Measurements from ENCODE around the gene ITGA3. TPM values are rescaled to one million over a fixed set of nuclear protein-coding genes. Genes with fewer than 3 reads are reported as not detected.

The ITGA3 gene
- total RNA-seq, 6 experiments from 2014 or later: 272 to 319 (median 288) TPM

DNA sequence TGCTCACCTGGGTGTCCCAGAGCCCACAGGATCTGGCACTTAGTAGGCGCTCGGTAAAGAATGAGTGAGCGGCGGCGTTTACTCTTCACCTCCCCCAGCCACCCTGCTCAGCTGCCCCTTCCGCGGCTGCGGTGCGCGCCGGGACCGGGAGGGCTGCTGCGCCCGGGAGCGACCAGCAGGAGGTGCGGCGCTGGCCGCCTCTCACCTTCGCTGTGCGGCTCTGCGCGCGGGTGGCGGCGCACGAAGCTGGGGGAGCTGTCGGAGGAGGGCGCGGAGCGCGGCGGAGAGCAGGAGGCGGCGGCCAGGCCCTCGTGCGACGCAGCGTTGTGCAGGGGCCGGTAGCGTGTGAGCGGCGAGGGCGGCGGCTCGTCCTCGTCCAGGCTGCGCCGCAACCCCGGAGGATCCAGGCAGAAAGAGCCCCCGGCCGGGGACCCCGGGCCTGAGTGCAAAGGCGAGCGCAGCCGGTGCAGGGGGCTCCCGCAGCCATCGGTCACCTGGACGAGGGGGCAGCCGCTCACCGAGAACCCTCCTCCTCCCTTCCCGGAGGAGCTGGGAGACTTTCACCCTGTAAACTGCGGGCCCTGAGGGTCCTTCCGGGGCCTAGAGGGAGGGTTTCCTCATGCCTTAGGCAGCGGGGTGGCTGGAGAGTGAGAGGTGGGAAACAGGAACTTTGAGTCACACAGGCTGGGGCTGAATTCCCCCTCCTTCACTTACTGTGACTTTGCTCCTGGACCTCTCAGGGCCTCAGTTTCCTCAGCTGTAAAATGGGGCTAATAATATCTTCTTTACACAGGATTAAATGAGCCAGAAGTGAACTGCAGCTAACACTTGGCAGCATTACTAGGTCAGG is 61.5 kb downstream of the ITGA3 start:
- H3K27me3 Mint-ChIP-seq (ENCODE audit: insufficient read depth): peaks cover 20% of the 10 kb centered on the region
- peaks cover 6% of the 10 kb centered on the region; the same call in 1 of the 2 replicates for H3K4me1 Mint-ChIP-seq (ENCODE audit: low read depth)
- peak; percentile 27 for DNase-seq

DNA sequence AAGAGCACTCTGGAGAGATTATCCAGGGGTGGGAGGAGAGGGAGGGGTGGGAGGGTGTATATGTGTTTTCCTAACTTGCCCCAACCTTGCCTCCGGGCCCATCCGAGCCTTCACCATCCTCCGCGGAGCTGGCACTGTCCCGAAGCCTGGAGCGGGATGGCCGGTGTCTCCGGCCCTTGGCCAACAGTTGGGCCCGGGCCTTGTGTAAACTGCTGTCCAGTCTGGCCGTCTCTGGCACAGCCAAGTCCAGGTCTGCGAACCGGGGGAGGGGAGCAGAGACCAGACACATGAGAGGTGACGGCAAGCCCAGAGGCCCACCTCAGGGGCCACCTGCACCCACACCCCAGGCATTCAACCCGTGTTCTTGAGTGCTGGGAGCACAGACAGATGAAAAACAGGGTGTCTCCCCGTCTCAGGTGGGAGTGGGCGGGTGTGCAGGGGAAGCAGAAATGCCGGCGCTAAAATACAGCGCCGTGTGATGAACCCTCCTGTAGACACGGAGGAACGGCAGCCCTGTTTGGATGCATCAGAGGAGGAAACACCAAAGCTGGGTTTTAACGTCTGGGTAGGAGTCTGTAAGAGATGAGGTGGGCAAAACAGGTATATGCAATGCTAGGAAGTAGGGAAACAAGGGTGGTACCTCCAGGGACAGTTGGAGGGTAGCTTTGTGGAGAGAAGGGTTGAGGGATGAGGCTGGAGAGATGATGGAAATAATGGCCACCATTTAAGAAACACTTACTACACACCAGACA is 62.3 kb downstream of the ITGA3 start:
- Mint-ChIP-seq H3K27me3 (ENCODE audit: insufficient read depth) (peaks cover 20% of the 10 kb centered on the region), H3K9me3 (no peaks in the 10 kb centered on the region), H3K27ac (no peak overlapping the region), H3K4me3 (no peak overlapping the region), H3K4me1 (ENCODE audit: low read depth) (peaks cover 6% of the 10 kb centered on the region; the same call in 1 of the 2 replicates), H3K36me3 (ENCODE audit: low read depth) (no peaks in the 10 kb centered on the region)
- no peak for DNase-seq
- TF ChIP-seq, protein P1, sequence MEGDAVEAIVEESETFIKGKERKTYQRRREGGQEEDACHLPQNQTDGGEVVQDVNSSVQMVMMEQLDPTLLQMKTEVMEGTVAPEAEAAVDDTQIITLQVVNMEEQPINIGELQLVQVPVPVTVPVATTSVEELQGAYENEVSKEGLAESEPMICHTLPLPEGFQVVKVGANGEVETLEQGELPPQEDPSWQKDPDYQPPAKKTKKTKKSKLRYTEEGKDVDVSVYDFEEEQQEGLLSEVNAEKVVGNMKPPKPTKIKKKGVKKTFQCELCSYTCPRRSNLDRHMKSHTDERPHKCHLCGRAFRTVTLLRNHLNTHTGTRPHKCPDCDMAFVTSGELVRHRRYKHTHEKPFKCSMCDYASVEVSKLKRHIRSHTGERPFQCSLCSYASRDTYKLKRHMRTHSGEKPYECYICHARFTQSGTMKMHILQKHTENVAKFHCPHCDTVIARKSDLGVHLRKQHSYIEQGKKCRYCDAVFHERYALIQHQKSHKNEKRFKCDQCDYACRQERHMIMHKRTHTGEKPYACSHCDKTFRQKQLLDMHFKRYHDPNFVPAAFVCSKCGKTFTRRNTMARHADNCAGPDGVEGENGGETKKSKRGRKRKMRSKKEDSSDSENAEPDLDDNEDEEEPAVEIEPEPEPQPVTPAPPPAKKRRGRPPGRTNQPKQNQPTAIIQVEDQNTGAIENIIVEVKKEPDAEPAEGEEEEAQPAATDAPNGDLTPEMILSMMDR (IDR thresholded peaks at IDR 0.05): no peak

More for the DNA sequence above, 61.5 kb downstream of the ITGA3 start:
- H3K27ac Mint-ChIP-seq: no peak overlapping the region
- no peaks in the 10 kb centered on the region for H3K9me3 Mint-ChIP-seq
- H3K36me3 Mint-ChIP-seq (ENCODE audit: low read depth): no peaks in the 10 kb centered on the region
- TF ChIP-seq, protein P1 (IDR thresholded peaks at IDR 0.05): peak; percentile 72
- H3K4me3 Mint-ChIP-seq: no peak overlapping the region

DNA sequence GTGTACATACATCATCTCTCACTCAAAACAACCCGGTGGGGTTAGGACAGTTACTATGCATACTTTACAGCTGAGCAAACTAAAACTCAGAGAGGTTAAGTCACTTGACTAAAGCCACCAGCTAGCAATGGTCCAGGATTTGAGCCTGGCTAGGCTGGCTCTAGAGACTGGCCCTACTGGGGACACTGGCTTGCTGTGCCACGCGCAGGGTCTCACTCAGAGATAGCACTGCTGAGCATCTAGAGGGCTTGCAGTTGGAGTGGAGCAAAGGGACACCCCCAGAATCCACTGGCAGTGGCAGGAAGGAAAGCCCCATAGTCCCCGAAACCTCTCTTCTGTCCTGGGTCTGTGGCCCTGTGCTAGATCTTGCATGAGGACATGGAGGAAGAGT is 62.9 kb downstream of the ITGA3 start:
- Mint-ChIP-seq H3K4me3 (no peak overlapping the region), H3K9me3 (no peaks in the 10 kb centered on the region), H3K27ac (no peak overlapping the region), H3K27me3 (ENCODE audit: insufficient read depth) (peaks cover 20% of the 10 kb centered on the region), H3K36me3 (ENCODE audit: low read depth) (no peaks in the 10 kb centered on the region), H3K4me1 (ENCODE audit: low read depth) (peaks cover 6% of the 10 kb centered on the region; the same call in 1 of the 2 replicates)
- TF ChIP-seq, protein P1 (IDR thresholded peaks at IDR 0.05): no peak
- no peak for DNase-seq

DNA sequence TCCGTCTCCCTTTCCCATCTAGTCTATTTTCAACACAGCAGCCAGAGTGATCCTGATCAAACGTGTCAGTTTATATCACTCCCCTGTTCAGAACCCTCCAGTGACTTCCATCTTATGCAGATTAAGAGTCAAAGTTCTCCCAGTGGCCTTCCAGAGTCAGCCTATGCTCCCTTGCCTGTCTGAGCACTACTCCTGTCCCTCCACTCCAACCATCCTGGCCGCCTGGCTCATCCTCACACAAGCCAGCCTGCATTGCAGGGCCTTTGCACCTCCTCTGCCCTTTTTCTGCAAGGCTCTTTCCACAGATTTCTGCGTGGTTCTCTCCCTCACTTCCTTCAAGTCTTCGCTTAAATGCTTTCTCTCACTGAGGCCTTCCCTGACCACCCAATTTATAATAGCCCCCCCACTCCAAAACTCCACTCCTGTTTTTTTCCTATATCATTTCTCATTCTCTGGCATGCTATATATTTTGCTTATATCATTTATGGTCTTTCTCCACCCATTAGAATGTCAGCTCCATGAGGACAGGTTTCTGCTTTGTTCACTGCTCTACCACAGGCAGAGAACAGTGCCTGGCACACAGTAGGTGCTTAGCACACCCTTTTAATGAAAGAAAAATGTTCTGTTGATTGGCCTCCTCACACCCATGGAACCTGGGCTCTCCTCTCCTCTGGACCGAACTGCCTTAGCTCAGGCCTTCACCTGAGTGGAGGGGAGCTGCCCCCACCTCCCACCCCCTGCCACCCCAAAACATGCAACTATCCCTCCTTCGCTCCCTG is 64.8 kb downstream of the ITGA3 start:
- H3K4me3 Mint-ChIP-seq: no peak overlapping the region
- H3K27me3 Mint-ChIP-seq (ENCODE audit: insufficient read depth): peaks cover 16% of the 10 kb centered on the region
- peaks cover 6% of the 10 kb centered on the region; the same call in 1 of the 2 replicates for H3K4me1 Mint-ChIP-seq (ENCODE audit: low read depth)
- H3K36me3 Mint-ChIP-seq (ENCODE audit: low read depth): no peaks in the 10 kb centered on the region
- TF ChIP-seq, protein P1 (IDR thresholded peaks at IDR 0.05): no peak
- DNase-seq: no peak
- H3K9me3 Mint-ChIP-seq: no peaks in the 10 kb centered on the region
- H3K27ac Mint-ChIP-seq: no peak overlapping the region

DNA sequence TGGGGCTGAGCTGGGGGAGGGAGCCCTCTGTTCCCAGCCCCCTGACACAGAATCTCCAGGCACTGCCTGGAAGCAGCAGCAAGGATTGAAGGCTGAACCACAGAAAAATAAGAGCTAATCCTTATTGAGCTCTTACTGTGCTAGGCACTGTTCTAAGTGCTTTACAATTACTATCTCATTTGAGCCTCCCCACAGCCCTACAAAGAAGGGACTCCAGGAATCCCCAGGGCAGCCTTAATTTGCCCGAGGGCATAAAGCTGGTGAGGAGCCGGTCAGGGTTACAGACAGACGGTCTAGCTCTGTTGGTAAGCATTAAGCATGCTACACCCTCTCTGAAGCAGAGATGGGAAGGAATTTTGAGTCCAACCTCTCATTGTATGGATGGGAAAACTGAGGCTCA is 67.0 kb downstream of the ITGA3 start:
- Mint-ChIP-seq H3K27me3 (ENCODE audit: insufficient read depth) (peaks cover 16% of the 10 kb centered on the region), H3K36me3 (ENCODE audit: low read depth) (no peaks in the 10 kb centered on the region), H3K27ac (no peak overlapping the region), H3K9me3 (no peaks in the 10 kb centered on the region), H3K4me1 (ENCODE audit: low read depth) (peaks cover 13% of the 10 kb centered on the region), H3K4me3 (no peak overlapping the region)
- DNase-seq: no peak
- TF ChIP-seq, protein P1 (IDR thresholded peaks at IDR 0.05): no peak

Data from HFFc6 (cell line).